Mesenchymal stem cell (in vitro differentiated cells and primary cell): ENCODE measurements around the gene ACBD6.

Source experiments
- DNase-seq: peaks from one replicate; pipeline ENCODE4 v3.0.0-alpha.2; 2013
- H2AFZ ChIP-seq: one replicate; pipeline ENCODE4 v1.6.1; 2013; ENCODE audit warnings: low read depth, mild to moderate bottlenecking, control low read depth, inconsistent platforms, low read length, moderate library complexity
- H2AK5ac ChIP-seq: 2 replicates; pipeline ENCODE4 v1.6.1; 2013; ENCODE audit warnings: low read length, moderate library complexity, mild to moderate bottlenecking, inconsistent platforms; ENCODE audit not compliant: severe bottlenecking
- H2BK120ac ChIP-seq: one replicate; pipeline ENCODE4 v1.6.1; 2013; ENCODE audit warnings: low read depth, mild to moderate bottlenecking, inconsistent platforms, low read length, moderate library complexity
- H2BK12ac ChIP-seq, 2 experiments: one replicate each; pipeline ENCODE4 v1.6.1; 2013; ENCODE audit warnings: inconsistent platforms in 2 of 2, low read length in 2 of 2, mild to moderate bottlenecking in 2 of 2, moderate library complexity in 2 of 2, control low read depth in 1 of 2
- H2BK15ac ChIP-seq: one replicate; pipeline ENCODE4 v1.6.1; 2013; ENCODE audit warnings: mild to moderate bottlenecking, low read depth, inconsistent platforms; ENCODE audit not compliant: poor library complexity, severe bottlenecking
- H2BK5ac ChIP-seq: 2 replicates; pipeline ENCODE4 v1.6.1; 2013; ENCODE audit warnings: low read depth, mild to moderate bottlenecking, low read length, control low read depth, inconsistent platforms; ENCODE audit not compliant: poor library complexity, severe bottlenecking
- H3K14ac ChIP-seq, 2 experiments: one replicate each; pipeline ENCODE4 v1.6.1; 2013; ENCODE audit warnings: inconsistent platforms in 2 of 2, low read length in 2 of 2, control low read depth in 1 of 2, mild to moderate bottlenecking in 1 of 2, moderate library complexity in 1 of 2
- H3K18ac ChIP-seq, 2 experiments: one replicate each; pipeline ENCODE4 v1.6.1; 2013; ENCODE audit warnings: inconsistent platforms in 2 of 2, low read length in 2 of 2, control low read depth in 1 of 2, low read depth in 1 of 2, mild to moderate bottlenecking in 1 of 2
- H3K23ac ChIP-seq, 2 experiments: one replicate each; pipeline ENCODE4 v1.6.1; 2013; ENCODE audit warnings: inconsistent platforms in 2 of 2, low read length in 2 of 2, mild to moderate bottlenecking in 2 of 2, moderate library complexity in 2 of 2, control low read depth in 1 of 2
- H3K27ac ChIP-seq: 2 replicates; pipeline ENCODE4 v1.5.1; 2013; ENCODE audit warnings: mild to moderate bottlenecking, moderate library complexity, low read length, control low read depth, inconsistent platforms; ENCODE audit not compliant: poor library complexity, severe bottlenecking
- H3K27me3 ChIP-seq, 2 experiments: 2 replicates each; pipeline versions ENCODE4 v1.6.1 to v1.7.0; 2013; ENCODE audit warnings: low read length in 2 of 2, mild to moderate bottlenecking in 2 of 2, moderate library complexity in 2 of 2, control low read depth in 1 of 2, inconsistent platforms in 1 of 2; ENCODE audit not compliant: control insufficient read depth in 1 of 2, insufficient read depth in 1 of 2
- H3K36me3 ChIP-seq, 2 experiments: 2 replicates each; pipeline versions ENCODE4 v1.6.1 to v1.7.0; 2013; ENCODE audit warnings: low read length in 2 of 2, control low read depth in 1 of 2, inconsistent platforms in 1 of 2, low read depth in 1 of 2, mild to moderate bottlenecking in 1 of 2; ENCODE audit not compliant: insufficient read depth in 2 of 2, control insufficient read depth in 1 of 2
- H3K4ac ChIP-seq, 2 experiments: one replicate each; pipeline ENCODE4 v1.6.1; 2013; ENCODE audit warnings: inconsistent platforms in 2 of 2, low read length in 2 of 2, mild to moderate bottlenecking in 2 of 2, moderate library complexity in 2 of 2, control low read depth in 1 of 2, low read depth in 1 of 2
- H3K4me1 ChIP-seq: 2 replicates; pipeline ENCODE4 v1.6.1; 2013; ENCODE audit warnings: low read depth, low read length, control low read depth; ENCODE audit not compliant: control insufficient read depth, insufficient read depth
- H3K4me2 ChIP-seq: 2 replicates; pipeline ENCODE4 v1.6.1; 2013; ENCODE audit warnings: low read length, mild to moderate bottlenecking, inconsistent platforms; ENCODE audit not compliant: poor library complexity, severe bottlenecking
- H3K4me3 ChIP-seq, 2 experiments: 2 replicates each; pipeline versions ENCODE4 v1.5.1 to v1.7.0; 2013; ENCODE audit warnings: low read length in 2 of 2, mild to moderate bottlenecking in 2 of 2, control low read depth in 1 of 2, low read depth in 1 of 2; ENCODE audit not compliant: insufficient read depth in 1 of 2
- H3K79me1 ChIP-seq: replicated peaks from 2 replicates; pipeline ENCODE4 v1.6.1; 2013; ENCODE audit warnings: mild to moderate bottlenecking, control low read depth, low read length, inconsistent platforms; ENCODE audit not compliant: poor library complexity, severe bottlenecking
- H3K9ac ChIP-seq: 2 replicates; pipeline ENCODE4 v1.7.0; 2013; ENCODE audit warnings: mild to moderate bottlenecking, low read length, moderate library complexity
- H3K9me3 ChIP-seq: 2 replicates; pipeline ENCODE4 v1.7.0; 2013; ENCODE audit warnings: mild to moderate bottlenecking, low read length; ENCODE audit not compliant: control insufficient read depth
- H4K8ac ChIP-seq: one replicate; pipeline ENCODE4 v1.6.1; 2013; ENCODE audit warnings: inconsistent platforms, mild to moderate bottlenecking, low read length, moderate library complexity
- H4K91ac ChIP-seq: one replicate; pipeline ENCODE4 v1.6.1; 2013; ENCODE audit warnings: mild to moderate bottlenecking, low read length, inconsistent platforms
- WGBS: methylation state at CpG from one replicate; pipeline ENCODE4 v1.1.7; 2013; ENCODE audit warnings: mixed read lengths; 5-methylcytosine and 5-hydroxymethylcytosine counted together

Gene ACBD6

GRCh38 chr1:180504186-180504585 lies 1.8 kb upstream of the ACBD6 start:
- H2BK12ac ChIP-seq = no peak overlapping the region
- no peaks in the 10 kb centered on the region for H3K9me3 ChIP-seq
- no peak overlapping the region for H3K4me2 ChIP-seq
- no peaks in the 10 kb centered on the region for H3K27me3 ChIP-seq
- peak; percentile 25 for DNase-seq
- H3K9ac ChIP-seq = peak overlapping the region; percentile 97
- no peak overlapping the region for H3K4ac ChIP-seq
- H3K23ac ChIP-seq = no peak overlapping the region
- no peaks in the 10 kb centered on the region for H3K36me3 ChIP-seq
- no peak overlapping the region for H2BK120ac ChIP-seq
- no peak overlapping the region for H2AK5ac ChIP-seq
- no peak overlapping the region for H3K18ac ChIP-seq
- H2BK5ac ChIP-seq = no peak overlapping the region
- H3K14ac ChIP-seq = no peak overlapping the region
- WGBS = 81% methylated on average over 3 of the region's 3 CpGs
- H2AFZ ChIP-seq = no peak overlapping the region
- no peaks in the 10 kb centered on the region for H3K79me1 ChIP-seq
- H3K27ac ChIP-seq = no peak overlapping the region
- H4K91ac ChIP-seq = no peak overlapping the region
- no peak overlapping the region for H4K8ac ChIP-seq
- H2BK15ac ChIP-seq = no peak overlapping the region
- H3K4me1 ChIP-seq = peaks cover 12% of the 10 kb centered on the region
- H3K4me3 ChIP-seq = no peak overlapping the region

- WGBS = 43% methylated on average over 5 of the region's 8 CpGs
- Histone ChIP-seq H3K36me3 (peaks cover 0 to 2% of the 10 kb centered on the region in 2 experiments), H3K79me1 (no peaks in the 10 kb centered on the region), H2AK5ac (no peak overlapping the region), H3K9ac (peak overlapping the region; percentile 97), H3K14ac (no peak overlapping the region), H2AFZ (no peak overlapping the region), H3K23ac (no peak overlapping the region), H4K8ac (no peak overlapping the region), H3K4me2 (peak overlapping the region; percentile 23), H3K27me3 (no peaks in the 10 kb centered on the region), H2BK12ac (no peak overlapping the region), H3K18ac (no peak overlapping the region), H3K4ac (no peak overlapping the region), H3K4me1 (peaks cover 12% of the 10 kb centered on the region), H3K27ac (no peak overlapping the region), H2BK5ac (no peak overlapping the region), H3K4me3 (peak overlapping the region in 1 of 2 experiments; percentile 98), H2BK15ac (no peak overlapping the region), H3K9me3 (no peaks in the 10 kb centered on the region), H2BK120ac (no peak overlapping the region), H4K91ac (no peak overlapping the region)
- peak; percentile 44 for DNase-seq
Measured at GRCh38 chr1:180503280-180503862, 994 bp upstream of the ACBD6 start.

GRCh38 chr1:180501865-180502360 lies 464 bp downstream of the ACBD6 start:
- WGBS = 1% methylated on average over 18 of the region's 18 CpGs
- Histone ChIP-seq H3K27me3 (no peaks in the 10 kb centered on the region), H2AFZ (peak overlapping the region; percentile 99), H3K4me3 (peak overlapping the region; percentile 87 to 98), H3K14ac (peak overlapping the region in 1 of 2 experiments; percentile 78), H4K8ac (peak overlapping the region; percentile 58), H3K9ac (peak overlapping the region; percentile 97), H2BK120ac (peak overlapping the region; percentile 37), H2AK5ac (no peak overlapping the region), H2BK15ac (peak overlapping the region; percentile 82), H3K18ac (peak overlapping the region; percentile 81 to 98), H2BK5ac (no peak overlapping the region), H3K23ac (peak overlapping the region in 1 of 2 experiments; percentile 16), H2BK12ac (peak overlapping the region; percentile 7 to 41), H3K9me3 (no peaks in the 10 kb centered on the region), H4K91ac (peak overlapping the region; percentile 85), H3K79me1 (no peaks in the 10 kb centered on the region), H3K27ac (peak overlapping the region; percentile 89), H3K36me3 (peaks cover 0 to 13% of the 10 kb centered on the region in 2 experiments), H3K4me2 (peak overlapping the region; percentile 93), H3K4ac (peak overlapping the region; percentile 81 to 89), H3K4me1 (peaks cover 12% of the 10 kb centered on the region)
- no peak for DNase-seq

GRCh38 chr1:180500689-180501088 lies 1.7 kb downstream of the ACBD6 start:
- Histone ChIP-seq H4K8ac (no peak overlapping the region), H2BK12ac (no peak overlapping the region), H3K4me1 (peaks cover 12% of the 10 kb centered on the region), H3K4me3 (peak overlapping the region in 1 of 2 experiments; percentile 98), H3K79me1 (peaks cover 3% of the 10 kb centered on the region), H3K4me2 (no peak overlapping the region), H2BK15ac (no peak overlapping the region), H2AFZ (no peak overlapping the region), H3K9me3 (no peaks in the 10 kb centered on the region), H2AK5ac (no peak overlapping the region), H3K14ac (no peak overlapping the region), H3K9ac (no peak overlapping the region), H3K27ac (no peak overlapping the region), H2BK120ac (no peak overlapping the region), H4K91ac (no peak overlapping the region), H3K27me3 (no peaks in the 10 kb centered on the region), H3K23ac (no peak overlapping the region), H3K4ac (no peak overlapping the region), H3K18ac (no peak overlapping the region), H2BK5ac (no peak overlapping the region), H3K36me3 (peaks cover 0 to 18% of the 10 kb centered on the region in 2 experiments)
- DNase-seq = no peak
- WGBS = 100% methylated on average over 1 of the region's 2 CpGs
